ENCODE measurements around the gene YWHAQ. TPM values are rescaled to one million over a fixed set of nuclear protein-coding genes. Genes with fewer than 3 reads are reported as not detected.

The YWHAQ gene
- total and polyA plus RNA-seq, 2 donors (not counting 1 experiment from before 2014, with no cell fraction given): 68.7 to 126 TPM

- H3K9me3 ChIP-seq (ENCODE audit: control extremely low read depth in 1 of 3, control insufficient read depth in 2 of 3, insufficient read depth in 1 of 3, low read length in 2 of 3): no peaks in the 10 kb centered on the region
- TF ChIP-seq EZH2 (IDR thresholded peaks at IDR 0.05; ENCODE audit: borderline replicate concordance, insufficient read depth, low read depth, low read length, poor library complexity, severe bottlenecking): no peak
- TF ChIP-seq, protein P1, sequence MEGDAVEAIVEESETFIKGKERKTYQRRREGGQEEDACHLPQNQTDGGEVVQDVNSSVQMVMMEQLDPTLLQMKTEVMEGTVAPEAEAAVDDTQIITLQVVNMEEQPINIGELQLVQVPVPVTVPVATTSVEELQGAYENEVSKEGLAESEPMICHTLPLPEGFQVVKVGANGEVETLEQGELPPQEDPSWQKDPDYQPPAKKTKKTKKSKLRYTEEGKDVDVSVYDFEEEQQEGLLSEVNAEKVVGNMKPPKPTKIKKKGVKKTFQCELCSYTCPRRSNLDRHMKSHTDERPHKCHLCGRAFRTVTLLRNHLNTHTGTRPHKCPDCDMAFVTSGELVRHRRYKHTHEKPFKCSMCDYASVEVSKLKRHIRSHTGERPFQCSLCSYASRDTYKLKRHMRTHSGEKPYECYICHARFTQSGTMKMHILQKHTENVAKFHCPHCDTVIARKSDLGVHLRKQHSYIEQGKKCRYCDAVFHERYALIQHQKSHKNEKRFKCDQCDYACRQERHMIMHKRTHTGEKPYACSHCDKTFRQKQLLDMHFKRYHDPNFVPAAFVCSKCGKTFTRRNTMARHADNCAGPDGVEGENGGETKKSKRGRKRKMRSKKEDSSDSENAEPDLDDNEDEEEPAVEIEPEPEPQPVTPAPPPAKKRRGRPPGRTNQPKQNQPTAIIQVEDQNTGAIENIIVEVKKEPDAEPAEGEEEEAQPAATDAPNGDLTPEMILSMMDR (IDR thresholded peaks at IDR 0.05): no peak
- ATAC-seq (ENCODE audit: low read depth) (no peak), DNase-seq (no peak)
- H3K27me3 ChIP-seq (replicated peaks in 1 of 4; ENCODE audit: control extremely low read depth in 1 of 4, control insufficient read depth in 3 of 4, insufficient read depth in 4 of 4, low read length in 3 of 4): no peaks in the 10 kb centered on the region
- H3K4me1 ChIP-seq (ENCODE audit: control insufficient read depth in 2 of 2, insufficient read depth in 2 of 2, low read length in 2 of 2): peaks cover 15 to 17% of the 10 kb centered on the region in 2 donors
- H3K4me3 Mint-ChIP-seq: no peak overlapping the region
- no peaks in the 10 kb centered on the region for H3K27me3 Mint-ChIP-seq
- no peak overlapping the region for H3K9ac ChIP-seq (ENCODE audit: low read length)
- no peaks in the 10 kb centered on the region for H3K9me3 Mint-ChIP-seq (ENCODE audit: insufficient read depth)
- POLR2A ChIA-PET: no interaction called here
- peaks cover under 1 to 19% of the 10 kb centered on the region in 2 experiments for H3K36me3 ChIP-seq (replicated peaks in 1 of 2; ENCODE audit: control extremely low read depth in 1 of 2, control insufficient read depth in 1 of 2, extremely low read depth in 1 of 2, insufficient read depth in 2 of 2, low read length in 1 of 2)
- CTCF ChIA-PET: interaction anchor here (0.6 to 0.8 kb wide), 2 partner anchors 10 to 25 kb away, joined by 3 read pairs; no protein-coding TSS in a partner anchor
- H3K79me2 ChIP-seq (ENCODE audit: control insufficient read depth, insufficient read depth, low read length): peaks cover 57% of the 10 kb centered on the region
- no peak overlapping the region for H3K27ac Mint-ChIP-seq
- no peak overlapping the region for H3K4me2 ChIP-seq (replicated peaks; ENCODE audit: low read depth, low read length, poor library complexity, severe bottlenecking)
- H3K27ac ChIP-seq (ENCODE audit: low read length in 2 of 2): no peak overlapping the region
- no peak overlapping the region for H2AFZ ChIP-seq (ENCODE audit: insufficient read depth, low read depth, low read length, poor library complexity, severe bottlenecking)
- no CpG with 5 or more reads among the region's 3 CpGs for WGBS (ENCODE audit: insufficient coverage)
- peaks cover 24% of the 10 kb centered on the region for H3K4me1 Mint-ChIP-seq
- no peak overlapping the region for H3K4me3 ChIP-seq (ENCODE audit: control extremely low read depth in 1 of 5, extremely low read depth in 1 of 5, insufficient read depth in 1 of 5, low read depth in 2 of 5, low read length in 4 of 5)
- H4K20me1 ChIP-seq (ENCODE audit: control insufficient read depth, insufficient read depth, low read length, poor library complexity, severe bottlenecking): peaks cover 13% of the 10 kb centered on the region
- intact Hi-C loops (cut with micrococcal nuclease): no loop called here
Measured at GRCh38 chr2:9592699-9593098, 38.1 kb downstream of the YWHAQ start.

GRCh38 chr2:9590641-9591040 is 40.2 kb downstream of the YWHAQ start:
- Histone ChIP-seq H4K20me1 (ENCODE audit: control insufficient read depth, insufficient read depth, low read length, poor library complexity, severe bottlenecking) (peaks cover 13% of the 10 kb centered on the region), H3K9ac (ENCODE audit: low read length) (no peak overlapping the region), H3K4me2 (replicated peaks; ENCODE audit: low read depth, low read length, poor library complexity, severe bottlenecking) (no peak overlapping the region), H2AFZ (ENCODE audit: insufficient read depth, low read depth, low read length, poor library complexity, severe bottlenecking) (no peak overlapping the region), H3K9me3 (ENCODE audit: control extremely low read depth in 1 of 3, control insufficient read depth in 2 of 3, insufficient read depth in 1 of 3, low read length in 2 of 3) (no peaks in the 10 kb centered on the region), H3K79me2 (ENCODE audit: control insufficient read depth, insufficient read depth, low read length) (peaks cover 38% of the 10 kb centered on the region), H3K4me1 (ENCODE audit: control insufficient read depth in 2 of 2, insufficient read depth in 2 of 2, low read length in 2 of 2) (peaks cover 4 to 12% of the 10 kb centered on the region in 2 donors), H3K27me3 (replicated peaks in 1 of 4; ENCODE audit: control extremely low read depth in 1 of 4, control insufficient read depth in 3 of 4, insufficient read depth in 4 of 4, low read length in 3 of 4) (no peaks in the 10 kb centered on the region), H3K27ac (ENCODE audit: low read length in 2 of 2) (no peak overlapping the region), H3K36me3 (replicated peaks in 1 of 2; ENCODE audit: control extremely low read depth in 1 of 2, control insufficient read depth in 1 of 2, extremely low read depth in 1 of 2, insufficient read depth in 2 of 2, low read length in 1 of 2) (peaks cover 6 to 36% of the 10 kb centered on the region in 2 experiments), H3K4me3 (ENCODE audit: control extremely low read depth in 1 of 5, extremely low read depth in 1 of 5, insufficient read depth in 1 of 5, low read depth in 2 of 5, low read length in 4 of 5) (no peak overlapping the region)
- no CpG with 5 or more reads among the region's 3 CpGs for WGBS (ENCODE audit: insufficient coverage)
- intact Hi-C loops (cut with micrococcal nuclease): no loop called here
- TF ChIP-seq, protein P1 (IDR thresholded peaks at IDR 0.05): no peak
- no peak for TF ChIP-seq EZH2 (IDR thresholded peaks at IDR 0.05; ENCODE audit: borderline replicate concordance, insufficient read depth, low read depth, low read length, poor library complexity, severe bottlenecking)
- no peak overlapping the region for H3K27ac Mint-ChIP-seq
- no peak overlapping the region for H3K4me3 Mint-ChIP-seq
- H3K27me3 Mint-ChIP-seq: no peaks in the 10 kb centered on the region
- H3K4me1 Mint-ChIP-seq: peaks cover 10% of the 10 kb centered on the region
- POLR2A ChIA-PET: no interaction called here
- DNase-seq (no peak), ATAC-seq (ENCODE audit: low read depth) (no peak)
- CTCF ChIA-PET: no interaction called here
- H3K9me3 Mint-ChIP-seq (ENCODE audit: insufficient read depth): no peaks in the 10 kb centered on the region

Measured in B cell (primary cell).